ENCODE data around the gene MCM9. TPM values are rescaled to one million over a fixed set of nuclear protein-coding genes. Genes with fewer than 3 reads are reported as not detected.

The MCM9 gene
- total and polyA plus RNA-seq, 2 of the 13 experiments (the other 11 are each of a cell fraction or from before 2014, with no cell fraction given), result 3.8 to 17.2 TPM

DNA sequence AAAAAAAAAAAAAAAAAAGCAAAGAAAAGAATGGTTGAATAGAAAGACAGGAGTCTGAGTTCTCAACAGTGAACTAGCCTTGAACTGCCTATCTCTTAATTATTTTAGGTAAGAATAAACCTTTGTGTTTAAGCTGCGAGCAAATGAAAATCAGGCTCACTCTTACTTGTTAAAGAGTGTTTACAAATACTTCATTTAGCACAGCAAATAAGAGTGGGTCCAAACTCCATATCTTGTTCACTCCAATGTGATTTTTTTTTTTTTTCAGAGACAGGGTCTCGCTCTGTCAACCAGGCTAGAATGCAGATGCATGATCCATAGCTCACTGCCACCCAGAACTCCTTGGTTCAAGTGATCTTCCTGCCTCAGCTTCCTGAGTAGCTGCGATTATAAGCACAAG, 11.9 kb downstream of the MCM9 start (continued):
- TF ChIP-seq, protein P1, sequence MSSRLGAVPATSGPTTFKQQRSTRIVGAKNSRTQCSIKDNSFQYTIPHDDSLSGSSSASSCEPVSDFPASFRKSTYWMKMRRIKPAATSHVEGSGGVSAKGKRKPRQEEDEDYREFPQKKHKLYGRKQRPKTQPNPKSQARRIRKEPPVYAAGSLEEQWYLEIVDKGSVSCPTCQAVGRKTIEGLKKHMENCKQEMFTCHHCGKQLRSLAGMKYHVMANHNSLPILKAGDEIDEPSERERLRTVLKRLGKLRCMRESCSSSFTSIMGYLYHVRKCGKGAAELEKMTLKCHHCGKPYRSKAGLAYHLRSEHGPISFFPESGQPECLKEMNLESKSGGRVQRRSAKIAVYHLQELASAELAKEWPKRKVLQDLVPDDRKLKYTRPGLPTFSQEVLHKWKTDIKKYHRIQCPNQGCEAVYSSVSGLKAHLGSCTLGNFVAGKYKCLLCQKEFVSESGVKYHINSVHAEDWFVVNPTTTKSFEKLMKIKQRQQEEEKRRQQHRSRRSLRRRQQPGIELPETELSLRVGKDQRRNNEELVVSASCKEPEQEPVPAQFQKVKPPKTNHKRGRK (CRISPR knock-in tag; IDR thresholded peaks at IDR 0.05), result no peak
- TF ChIP-seq PPARG (CRISPR knock-in tag; conservative IDR thresholded peaks at IDR 0.05) (no peak), ZNF431 (CRISPR knock-in tag; IDR thresholded peaks at IDR 0.05; ENCODE audit: borderline replicate concordance, low read depth) (no peak), ZNF660 (CRISPR knock-in tag; IDR thresholded peaks at IDR 0.05; ENCODE audit: borderline replicate concordance, low read depth) (no peak), ZNF598 (CRISPR knock-in tag; IDR thresholded peaks at IDR 0.05; ENCODE audit: borderline replicate concordance) (no peak), ZNF768 (CRISPR knock-in tag; IDR thresholded peaks at IDR 0.05) (no peak), ZNF136 (CRISPR knock-in tag; IDR thresholded peaks at IDR 0.05; ENCODE audit: low read depth) (no peak), ZNF207 (IDR thresholded peaks at IDR 0.05; ENCODE audit: borderline replicate concordance) (no peak), ZNF3 (CRISPR knock-in tag; IDR thresholded peaks at IDR 0.05) (no peak), NFE2L2 (IDR thresholded peaks at IDR 0.05; ENCODE audit: low read length) (no peak), HNRNPUL1 (IDR thresholded peaks at IDR 0.05; ENCODE audit: low read depth, low read length) (no peak), TP53 (CRISPR knock-in tag; conservative IDR thresholded peaks at IDR 0.05) (no peak), DPF2 (CRISPR knock-in tag; IDR thresholded peaks at IDR 0.05; ENCODE audit: borderline replicate concordance, low read depth) (no peak), HMG20A (CRISPR knock-in tag; IDR thresholded peaks at IDR 0.05; ENCODE audit: borderline replicate concordance) (no peak), PAWR (CRISPR knock-in tag; IDR thresholded peaks at IDR 0.05; ENCODE audit: borderline replicate concordance) (no peak)
- TF ChIP-seq, protein P2, sequence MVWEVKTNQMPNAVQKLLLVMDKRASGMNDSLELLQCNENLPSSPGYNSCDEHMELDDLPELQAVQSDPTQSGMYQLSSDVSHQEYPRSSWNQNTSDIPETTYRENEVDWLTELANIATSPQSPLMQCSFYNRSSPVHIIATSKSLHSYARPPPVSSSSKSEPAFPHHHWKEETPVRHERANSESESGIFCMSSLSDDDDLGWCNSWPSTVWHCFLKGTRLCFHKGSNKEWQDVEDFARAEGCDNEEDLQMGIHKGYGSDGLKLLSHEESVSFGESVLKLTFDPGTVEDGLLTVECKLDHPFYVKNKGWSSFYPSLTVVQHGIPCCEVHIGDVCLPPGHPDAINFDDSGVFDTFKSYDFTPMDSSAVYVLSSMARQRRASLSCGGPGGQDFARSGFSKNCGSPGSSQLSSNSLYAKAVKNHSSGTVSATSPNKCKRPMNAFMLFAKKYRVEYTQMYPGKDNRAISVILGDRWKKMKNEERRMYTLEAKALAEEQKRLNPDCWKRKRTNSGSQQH (CRISPR knock-in tag; IDR thresholded peaks at IDR 0.05; ENCODE audit: low read depth), result no peak
- TF ChIP-seq, protein P3, sequence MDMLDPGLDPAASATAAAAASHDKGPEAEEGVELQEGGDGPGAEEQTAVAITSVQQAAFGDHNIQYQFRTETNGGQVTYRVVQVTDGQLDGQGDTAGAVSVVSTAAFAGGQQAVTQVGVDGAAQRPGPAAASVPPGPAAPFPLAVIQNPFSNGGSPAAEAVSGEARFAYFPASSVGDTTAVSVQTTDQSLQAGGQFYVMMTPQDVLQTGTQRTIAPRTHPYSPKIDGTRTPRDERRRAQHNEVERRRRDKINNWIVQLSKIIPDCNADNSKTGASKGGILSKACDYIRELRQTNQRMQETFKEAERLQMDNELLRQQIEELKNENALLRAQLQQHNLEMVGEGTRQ (IDR thresholded peaks at IDR 0.05; ENCODE audit: low read depth, low read length), result no peak
- TF ChIP-seq, protein P3 (CRISPR knock-in tag; IDR thresholded peaks at IDR 0.05; ENCODE audit: borderline replicate concordance), result no peak
- TF ChIP-seq, protein P4, sequence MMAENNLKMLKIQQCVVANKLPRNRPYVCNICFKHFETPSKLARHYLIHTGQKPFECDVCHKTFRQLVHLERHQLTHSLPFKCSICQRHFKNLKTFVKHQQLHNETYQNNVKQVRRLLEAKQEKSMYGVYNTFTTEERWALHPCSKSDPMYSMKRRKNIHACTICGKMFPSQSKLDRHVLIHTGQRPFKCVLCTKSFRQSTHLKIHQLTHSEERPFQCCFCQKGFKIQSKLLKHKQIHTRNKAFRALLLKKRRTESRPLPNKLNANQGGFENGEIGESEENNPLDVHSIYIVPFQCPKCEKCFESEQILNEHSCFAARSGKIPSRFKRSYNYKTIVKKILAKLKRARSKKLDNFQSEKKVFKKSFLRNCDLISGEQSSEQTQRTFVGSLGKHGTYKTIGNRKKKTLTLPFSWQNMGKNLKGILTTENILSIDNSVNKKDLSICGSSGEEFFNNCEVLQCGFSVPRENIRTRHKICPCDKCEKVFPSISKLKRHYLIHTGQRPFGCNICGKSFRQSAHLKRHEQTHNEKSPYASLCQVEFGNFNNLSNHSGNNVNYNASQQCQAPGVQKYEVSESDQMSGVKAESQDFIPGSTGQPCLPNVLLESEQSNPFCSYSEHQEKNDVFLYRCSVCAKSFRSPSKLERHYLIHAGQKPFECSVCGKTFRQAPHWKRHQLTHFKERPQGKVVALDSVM (CRISPR knock-in tag; IDR thresholded peaks at IDR 0.05), result no peak
- TF ChIP-seq, protein P5, sequence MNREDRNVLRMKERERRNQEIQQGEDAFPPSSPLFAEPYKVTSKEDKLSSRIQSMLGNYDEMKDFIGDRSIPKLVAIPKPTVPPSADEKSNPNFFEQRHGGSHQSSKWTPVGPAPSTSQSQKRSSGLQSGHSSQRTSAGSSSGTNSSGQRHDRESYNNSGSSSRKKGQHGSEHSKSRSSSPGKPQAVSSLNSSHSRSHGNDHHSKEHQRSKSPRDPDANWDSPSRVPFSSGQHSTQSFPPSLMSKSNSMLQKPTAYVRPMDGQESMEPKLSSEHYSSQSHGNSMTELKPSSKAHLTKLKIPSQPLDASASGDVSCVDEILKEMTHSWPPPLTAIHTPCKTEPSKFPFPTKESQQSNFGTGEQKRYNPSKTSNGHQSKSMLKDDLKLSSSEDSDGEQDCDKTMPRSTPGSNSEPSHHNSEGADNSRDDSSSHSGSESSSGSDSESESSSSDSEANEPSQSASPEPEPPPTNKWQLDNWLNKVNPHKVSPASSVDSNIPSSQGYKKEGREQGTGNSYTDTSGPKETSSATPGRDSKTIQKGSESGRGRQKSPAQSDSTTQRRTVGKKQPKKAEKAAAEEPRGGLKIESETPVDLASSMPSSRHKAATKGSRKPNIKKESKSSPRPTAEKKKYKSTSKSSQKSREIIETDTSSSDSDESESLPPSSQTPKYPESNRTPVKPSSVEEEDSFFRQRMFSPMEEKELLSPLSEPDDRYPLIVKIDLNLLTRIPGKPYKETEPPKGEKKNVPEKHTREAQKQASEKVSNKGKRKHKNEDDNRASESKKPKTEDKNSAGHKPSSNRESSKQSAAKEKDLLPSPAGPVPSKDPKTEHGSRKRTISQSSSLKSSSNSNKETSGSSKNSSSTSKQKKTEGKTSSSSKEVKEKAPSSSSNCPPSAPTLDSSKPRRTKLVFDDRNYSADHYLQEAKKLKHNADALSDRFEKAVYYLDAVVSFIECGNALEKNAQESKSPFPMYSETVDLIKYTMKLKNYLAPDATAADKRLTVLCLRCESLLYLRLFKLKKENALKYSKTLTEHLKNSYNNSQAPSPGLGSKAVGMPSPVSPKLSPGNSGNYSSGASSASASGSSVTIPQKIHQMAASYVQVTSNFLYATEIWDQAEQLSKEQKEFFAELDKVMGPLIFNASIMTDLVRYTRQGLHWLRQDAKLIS (CRISPR knock-in tag; IDR thresholded peaks at IDR 0.05), result no peak
